ENCODE measurements around the gene ABITRAM.
"Not testable (repeated sequence)": the region's sequence is repeated elsewhere in the genome, so short reads cannot be mapped to it uniquely, and the experiment has no call there.

ABITRAM gene

GRCh38 chr9:108967916-108968315, 33.7 kb downstream of the ABITRAM start:
- Histone ChIP-seq H3K9ac (ENCODE audit: low read length) (no peak overlapping the region), H3K36me3 (ENCODE audit: control insufficient read depth, low read depth, low read length) (peaks cover 6% of the 10 kb centered on the region), H3K9me3 (ENCODE audit: control insufficient read depth, low read depth, low read length) (no peaks in the 10 kb centered on the region), H3K27ac (ENCODE audit: low read length) (no peak overlapping the region), H3K4me3 (ENCODE audit: low read length) (no peak overlapping the region), H3K27me3 (ENCODE audit: control insufficient read depth, insufficient read depth, low read length) (no peaks in the 10 kb centered on the region), H3K4me1 (ENCODE audit: control insufficient read depth, low read depth, low read length) (no peaks in the 10 kb centered on the region)

- H3K36me3 ChIP-seq (ENCODE audit: control insufficient read depth, low read depth, low read length), result not testable (repeated sequence)
These were observed 37.2 kb downstream of the ABITRAM start for GRCh38 chr9:108971392-108971791.

GRCh38 chr9:108972186-108972585, 38.0 kb downstream of the ABITRAM start:
- Histone ChIP-seq H3K27ac (ENCODE audit: low read length) (no peak overlapping the region), H3K36me3 (ENCODE audit: control insufficient read depth, low read depth, low read length) (peaks cover 9% of the 10 kb centered on the region), H3K9me3 (ENCODE audit: control insufficient read depth, low read depth, low read length) (no peaks in the 10 kb centered on the region), H3K27me3 (ENCODE audit: control insufficient read depth, insufficient read depth, low read length) (no peaks in the 10 kb centered on the region), H3K9ac (ENCODE audit: low read length) (no peak overlapping the region), H3K4me3 (ENCODE audit: low read length) (no peak overlapping the region), H3K4me1 (ENCODE audit: control insufficient read depth, low read depth, low read length) (no peaks in the 10 kb centered on the region)

More at GRCh38 chr9:108971392-108971791, 37.2 kb downstream of the ABITRAM start:
- H3K27me3 ChIP-seq (ENCODE audit: control insufficient read depth, insufficient read depth, low read length); H3K9ac ChIP-seq (ENCODE audit: low read length); H3K4me1 ChIP-seq (ENCODE audit: control insufficient read depth, low read depth, low read length); H3K27ac ChIP-seq (ENCODE audit: low read length); H3K9me3 ChIP-seq (ENCODE audit: control insufficient read depth, low read depth, low read length); H3K4me3 ChIP-seq (ENCODE audit: low read length): not testable (repeated sequence)

- no peak overlapping the region for H3K9ac ChIP-seq (ENCODE audit: low read length)
- no peak overlapping the region for H3K4me3 ChIP-seq (ENCODE audit: low read length)
- peaks cover 10% of the 10 kb centered on the region for H3K36me3 ChIP-seq (ENCODE audit: control insufficient read depth, low read depth, low read length)
These were observed 38.5 kb downstream of the ABITRAM start for GRCh38 chr9:108972626-108973209.

GRCh38 chr9:108973895-108974294, 39.7 kb downstream of the ABITRAM start:
- Histone ChIP-seq H3K36me3 (ENCODE audit: control insufficient read depth, low read depth, low read length) (peaks cover 21% of the 10 kb centered on the region), H3K9me3 (ENCODE audit: control insufficient read depth, low read depth, low read length) (no peaks in the 10 kb centered on the region), H3K4me3 (ENCODE audit: low read length) (no peak overlapping the region), H3K9ac (ENCODE audit: low read length) (no peak overlapping the region), H3K27ac (ENCODE audit: low read length) (no peak overlapping the region), H3K27me3 (ENCODE audit: control insufficient read depth, insufficient read depth, low read length) (no peaks in the 10 kb centered on the region), H3K4me1 (ENCODE audit: control insufficient read depth, low read depth, low read length) (no peaks in the 10 kb centered on the region)

More at GRCh38 chr9:108972626-108973209, 38.5 kb downstream of the ABITRAM start:
- H3K9me3 ChIP-seq (ENCODE audit: control insufficient read depth, low read depth, low read length), result no peaks in the 10 kb centered on the region
- no peaks in the 10 kb centered on the region for H3K27me3 ChIP-seq (ENCODE audit: control insufficient read depth, insufficient read depth, low read length)
- H3K4me1 ChIP-seq (ENCODE audit: control insufficient read depth, low read depth, low read length), result no peaks in the 10 kb centered on the region
- no peak overlapping the region for H3K27ac ChIP-seq (ENCODE audit: low read length)

- Histone ChIP-seq H3K9me3 (ENCODE audit: control insufficient read depth, low read depth, low read length) (no peaks in the 10 kb centered on the region), H3K4me1 (ENCODE audit: control insufficient read depth, low read depth, low read length) (no peaks in the 10 kb centered on the region), H3K27me3 (ENCODE audit: control insufficient read depth, insufficient read depth, low read length) (no peaks in the 10 kb centered on the region), H3K4me3 (ENCODE audit: low read length) (no peak overlapping the region), H3K9ac (ENCODE audit: low read length) (no peak overlapping the region), H3K36me3 (ENCODE audit: control insufficient read depth, low read depth, low read length) (peaks cover 41% of the 10 kb centered on the region), H3K27ac (ENCODE audit: low read length) (no peak overlapping the region)
These were observed 44.0 kb downstream of the ABITRAM start for GRCh38 chr9:108978205-108978604.

- Histone ChIP-seq H3K27me3 (ENCODE audit: control insufficient read depth, insufficient read depth, low read length) (no peaks in the 10 kb centered on the region), H3K4me3 (ENCODE audit: low read length) (no peak overlapping the region), H3K9ac (ENCODE audit: low read length) (no peak overlapping the region), H3K27ac (ENCODE audit: low read length) (no peak overlapping the region), H3K36me3 (ENCODE audit: control insufficient read depth, low read depth, low read length) (peaks cover 38% of the 10 kb centered on the region), H3K9me3 (ENCODE audit: control insufficient read depth, low read depth, low read length) (no peaks in the 10 kb centered on the region), H3K4me1 (ENCODE audit: control insufficient read depth, low read depth, low read length) (no peaks in the 10 kb centered on the region)
These were observed 46.7 kb downstream of the ABITRAM start for GRCh38 chr9:108980893-108981292.

GRCh38 chr9:108983885-108984284, 49.7 kb downstream of the ABITRAM start:
- Histone ChIP-seq H3K9ac (ENCODE audit: low read length) (no peak overlapping the region), H3K9me3 (ENCODE audit: control insufficient read depth, low read depth, low read length) (no peaks in the 10 kb centered on the region), H3K27ac (ENCODE audit: low read length) (no peak overlapping the region), H3K27me3 (ENCODE audit: control insufficient read depth, insufficient read depth, low read length) (no peaks in the 10 kb centered on the region), H3K36me3 (ENCODE audit: control insufficient read depth, low read depth, low read length) (peaks cover 29% of the 10 kb centered on the region), H3K4me1 (ENCODE audit: control insufficient read depth, low read depth, low read length) (no peaks in the 10 kb centered on the region), H3K4me3 (ENCODE audit: low read length) (no peak overlapping the region)

Measured in iPS-18a (cell line).